Measurements from ENCODE around the gene PACRG. TPM values are rescaled to one million over a fixed set of nuclear protein-coding genes. Genes with fewer than 3 reads are reported as not detected.

The PACRG gene
- total and polyA plus RNA-seq, 4 donors = 0.47 to 3.8 (median 2.4) TPM

DNA sequence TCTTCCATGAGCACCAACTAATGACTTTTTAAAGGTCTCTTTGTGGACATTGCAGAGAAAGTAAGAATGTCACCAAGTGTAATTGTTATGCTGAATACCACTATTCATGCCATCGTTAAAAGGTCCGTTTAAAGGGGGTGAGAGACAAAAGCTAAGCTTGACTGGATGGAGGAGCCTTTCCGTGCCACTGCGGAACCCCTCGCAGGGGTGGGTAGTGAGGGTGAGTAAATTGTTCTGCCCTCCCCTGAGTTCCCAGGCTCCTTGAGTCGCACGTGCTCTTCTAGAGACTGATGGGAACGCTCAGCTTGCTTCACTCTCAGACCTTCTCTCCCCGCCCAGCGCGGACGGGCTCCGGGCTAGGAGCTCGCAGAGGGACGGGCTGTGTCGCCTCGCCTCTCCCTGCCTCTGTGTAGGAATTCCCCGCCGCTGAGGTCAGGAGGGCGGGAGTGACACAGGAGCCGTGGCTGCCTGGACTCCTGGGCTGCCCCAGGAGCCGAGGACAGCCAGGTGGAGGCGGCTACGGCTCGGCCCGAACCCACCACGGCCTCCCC lies 371.9 kb downstream of the PACRG start (continued):
- TF ChIP-seq, protein P1, sequence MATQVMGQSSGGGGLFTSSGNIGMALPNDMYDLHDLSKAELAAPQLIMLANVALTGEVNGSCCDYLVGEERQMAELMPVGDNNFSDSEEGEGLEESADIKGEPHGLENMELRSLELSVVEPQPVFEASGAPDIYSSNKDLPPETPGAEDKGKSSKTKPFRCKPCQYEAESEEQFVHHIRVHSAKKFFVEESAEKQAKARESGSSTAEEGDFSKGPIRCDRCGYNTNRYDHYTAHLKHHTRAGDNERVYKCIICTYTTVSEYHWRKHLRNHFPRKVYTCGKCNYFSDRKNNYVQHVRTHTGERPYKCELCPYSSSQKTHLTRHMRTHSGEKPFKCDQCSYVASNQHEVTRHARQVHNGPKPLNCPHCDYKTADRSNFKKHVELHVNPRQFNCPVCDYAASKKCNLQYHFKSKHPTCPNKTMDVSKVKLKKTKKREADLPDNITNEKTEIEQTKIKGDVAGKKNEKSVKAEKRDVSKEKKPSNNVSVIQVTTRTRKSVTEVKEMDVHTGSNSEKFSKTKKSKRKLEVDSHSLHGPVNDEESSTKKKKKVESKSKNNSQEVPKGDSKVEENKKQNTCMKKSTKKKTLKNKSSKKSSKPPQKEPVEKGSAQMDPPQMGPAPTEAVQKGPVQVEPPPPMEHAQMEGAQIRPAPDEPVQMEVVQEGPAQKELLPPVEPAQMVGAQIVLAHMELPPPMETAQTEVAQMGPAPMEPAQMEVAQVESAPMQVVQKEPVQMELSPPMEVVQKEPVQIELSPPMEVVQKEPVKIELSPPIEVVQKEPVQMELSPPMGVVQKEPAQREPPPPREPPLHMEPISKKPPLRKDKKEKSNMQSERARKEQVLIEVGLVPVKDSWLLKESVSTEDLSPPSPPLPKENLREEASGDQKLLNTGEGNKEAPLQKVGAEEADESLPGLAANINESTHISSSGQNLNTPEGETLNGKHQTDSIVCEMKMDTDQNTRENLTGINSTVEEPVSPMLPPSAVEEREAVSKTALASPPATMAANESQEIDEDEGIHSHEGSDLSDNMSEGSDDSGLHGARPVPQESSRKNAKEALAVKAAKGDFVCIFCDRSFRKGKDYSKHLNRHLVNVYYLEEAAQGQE (IDR thresholded peaks at IDR 0.05) = no peak
- TF ChIP-seq FOXA2 (IDR thresholded peaks at IDR 0.05) (no peak), ATF3 (IDR thresholded peaks at IDR 0.05) (no peak)

GRCh38 chr6:163100259-163100658 lies 372.5 kb downstream of the PACRG start:
- H3K27me3 ChIP-seq (ENCODE audit: control insufficient read depth in 4 of 4, insufficient read depth in 4 of 4, low read length in 3 of 4) = no peaks in the 10 kb centered on the region
- H3K4me3 ChIP-seq (ENCODE audit: low read depth in 1 of 3, low read length in 3 of 3) = no peak overlapping the region
- H3K9ac ChIP-seq (ENCODE audit: low read depth in 1 of 2, low read length in 2 of 2) = no peak overlapping the region
- 94% methylated on average over 27 of the region's 27 CpGs for WGBS
- DNase-seq (ENCODE audit: low spot score) = no peak
- H3K36me3 ChIP-seq (ENCODE audit: control insufficient read depth in 4 of 4, insufficient read depth in 3 of 4, low read depth in 1 of 4, low read length in 3 of 4) = no peaks in the 10 kb centered on the region
- no peaks in the 10 kb centered on the region for H3K4me1 ChIP-seq (ENCODE audit: control insufficient read depth in 4 of 4, insufficient read depth in 4 of 4, low read length in 3 of 4)
- H3K9me3 ChIP-seq (ENCODE audit: control insufficient read depth in 4 of 4, low read length in 3 of 4) = no peaks in the 10 kb centered on the region
- TF ChIP-seq ATF3 (IDR thresholded peaks at IDR 0.05) (no peak), FOXA1 (IDR thresholded peaks at IDR 0.05) (no peak), JUND (IDR thresholded peaks at IDR 0.05) (no peak), HNF4A (conservative IDR thresholded peaks at IDR 0.05) (no peak), GABPA (IDR thresholded peaks at IDR 0.05 in 1 of 2, conservative IDR thresholded peaks at IDR 0.05 in 1 of 2) (no peak), ZBTB33 (IDR thresholded peaks at IDR 0.05) (no peak), EGR1 (IDR thresholded peaks at IDR 0.05; ENCODE audit: low read depth in 2 of 2) (no peak), FOXA2 (IDR thresholded peaks at IDR 0.05) (no peak), SP1 (IDR thresholded peaks at IDR 0.05) (no peak)
- TF ChIP-seq, protein P2, sequence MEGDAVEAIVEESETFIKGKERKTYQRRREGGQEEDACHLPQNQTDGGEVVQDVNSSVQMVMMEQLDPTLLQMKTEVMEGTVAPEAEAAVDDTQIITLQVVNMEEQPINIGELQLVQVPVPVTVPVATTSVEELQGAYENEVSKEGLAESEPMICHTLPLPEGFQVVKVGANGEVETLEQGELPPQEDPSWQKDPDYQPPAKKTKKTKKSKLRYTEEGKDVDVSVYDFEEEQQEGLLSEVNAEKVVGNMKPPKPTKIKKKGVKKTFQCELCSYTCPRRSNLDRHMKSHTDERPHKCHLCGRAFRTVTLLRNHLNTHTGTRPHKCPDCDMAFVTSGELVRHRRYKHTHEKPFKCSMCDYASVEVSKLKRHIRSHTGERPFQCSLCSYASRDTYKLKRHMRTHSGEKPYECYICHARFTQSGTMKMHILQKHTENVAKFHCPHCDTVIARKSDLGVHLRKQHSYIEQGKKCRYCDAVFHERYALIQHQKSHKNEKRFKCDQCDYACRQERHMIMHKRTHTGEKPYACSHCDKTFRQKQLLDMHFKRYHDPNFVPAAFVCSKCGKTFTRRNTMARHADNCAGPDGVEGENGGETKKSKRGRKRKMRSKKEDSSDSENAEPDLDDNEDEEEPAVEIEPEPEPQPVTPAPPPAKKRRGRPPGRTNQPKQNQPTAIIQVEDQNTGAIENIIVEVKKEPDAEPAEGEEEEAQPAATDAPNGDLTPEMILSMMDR (IDR thresholded peaks at IDR 0.05; ENCODE audit: low read depth, low read length, missing input control) = no peak
- H3K27ac ChIP-seq (ENCODE audit: low read depth in 1 of 2, low read length in 2 of 2) = no peak overlapping the region
